ENCODE measurements around the gene INPP5K.

DNA sequence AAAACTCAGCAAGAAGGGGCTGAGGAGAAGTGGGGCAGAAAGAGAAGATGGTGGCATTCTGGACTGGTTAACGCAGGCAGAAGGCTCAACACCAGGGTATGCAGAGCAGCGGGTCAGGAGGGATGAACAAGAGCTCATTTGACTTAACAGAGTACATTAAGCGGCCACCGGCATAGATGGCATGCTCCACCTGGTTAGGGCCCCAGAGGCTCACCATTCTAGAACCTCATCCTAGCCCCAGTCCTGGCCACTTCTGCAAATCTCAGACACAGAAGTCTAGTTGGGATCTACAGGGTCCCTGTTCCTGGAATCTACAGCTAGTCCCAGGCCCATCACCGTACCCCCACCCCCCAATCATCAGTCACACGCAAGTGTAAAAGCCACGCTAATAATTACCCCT lies 22.2 kb downstream of the INPP5K start:
- TF ChIP-seq GLIS3 (CRISPR knock-in tag; IDR thresholded peaks at IDR 0.05) = no peak
- TF ChIP-seq, protein P1, sequence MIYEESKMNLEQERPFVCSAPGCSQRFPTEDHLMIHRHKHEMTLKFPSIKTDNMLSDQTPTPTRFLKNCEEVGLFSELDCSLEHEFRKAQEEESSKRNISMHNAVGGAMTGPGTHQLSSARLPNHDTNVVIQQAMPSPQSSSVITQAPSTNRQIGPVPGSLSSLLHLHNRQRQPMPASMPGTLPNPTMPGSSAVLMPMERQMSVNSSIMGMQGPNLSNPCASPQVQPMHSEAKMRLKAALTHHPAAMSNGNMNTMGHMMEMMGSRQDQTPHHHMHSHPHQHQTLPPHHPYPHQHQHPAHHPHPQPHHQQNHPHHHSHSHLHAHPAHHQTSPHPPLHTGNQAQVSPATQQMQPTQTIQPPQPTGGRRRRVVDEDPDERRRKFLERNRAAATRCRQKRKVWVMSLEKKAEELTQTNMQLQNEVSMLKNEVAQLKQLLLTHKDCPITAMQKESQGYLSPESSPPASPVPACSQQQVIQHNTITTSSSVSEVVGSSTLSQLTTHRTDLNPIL (CRISPR knock-in tag; IDR thresholded peaks at IDR 0.05; ENCODE audit: low read depth) = no peak
